ENCODE results near the gene DDIT4L.

Gene DDIT4L

GRCh38 chr4:100169491-100170485, 20.5 kb downstream of the DDIT4L start:
- H3K4me2 ChIP-seq = peak overlapping the region; percentile 29; the same call in 1 of the 2 replicates
- H3K9me3 ChIP-seq = peaks cover 43% of the 10 kb centered on the region
- H4K20me1 ChIP-seq = no peaks in the 10 kb centered on the region
- H3K27me3 ChIP-seq = no peaks in the 10 kb centered on the region
- no peak overlapping the region for H3K27ac ChIP-seq
- no peaks in the 10 kb centered on the region for H3K36me3 ChIP-seq
- no peak overlapping the region for H3K9ac ChIP-seq
- TF ChIP-seq Cebpa-rat (IDR thresholded peaks at IDR 0.05) = no peak
- no peak overlapping the region for H3K4me3 ChIP-seq
- H3K4me1 ChIP-seq = peaks cover 54% of the 10 kb centered on the region

GRCh38 chr4:100168521-100168920, 21.7 kb downstream of the DDIT4L start:
- Histone ChIP-seq H3K4me2 (no peak overlapping the region), H3K4me1 (peaks cover 66% of the 10 kb centered on the region), H3K4me3 (no peak overlapping the region), H3K27me3 (no peaks in the 10 kb centered on the region), H3K9me3 (peaks cover 43% of the 10 kb centered on the region), H3K9ac (no peak overlapping the region), H3K27ac (no peak overlapping the region), H4K20me1 (no peaks in the 10 kb centered on the region), H3K36me3 (no peaks in the 10 kb centered on the region)
- TF ChIP-seq Cebpa-rat (IDR thresholded peaks at IDR 0.05) = no peak

GRCh38 chr4:100166297-100167039, 23.8 kb downstream of the DDIT4L start:
- Histone ChIP-seq H3K4me2 (peak overlapping the region; percentile 77), H3K27ac (peak overlapping the region; percentile 82), H3K4me1 (peaks cover 83% of the 10 kb centered on the region), H3K27me3 (no peaks in the 10 kb centered on the region), H3K9me3 (peaks cover 51% of the 10 kb centered on the region), H3K36me3 (no peaks in the 10 kb centered on the region), H3K9ac (peak overlapping the region; percentile 54; the same call in 1 of the 2 replicates), H4K20me1 (no peaks in the 10 kb centered on the region), H3K4me3 (peak overlapping the region; percentile 41)
- TF ChIP-seq Cebpa-rat (IDR thresholded peaks at IDR 0.05) = no peak

GRCh38 chr4:100165809-100166208, 24.5 kb downstream of the DDIT4L start:
- no peaks in the 10 kb centered on the region for H3K27me3 ChIP-seq
- no peaks in the 10 kb centered on the region for H4K20me1 ChIP-seq
- H3K27ac ChIP-seq = peak overlapping the region; percentile 82
- H3K36me3 ChIP-seq = no peaks in the 10 kb centered on the region
- peak overlapping the region; percentile 41 for H3K4me3 ChIP-seq
- peaks cover 54% of the 10 kb centered on the region for H3K9me3 ChIP-seq
- peaks cover 77% of the 10 kb centered on the region for H3K4me1 ChIP-seq
- H3K9ac ChIP-seq = peak overlapping the region; percentile 61; the same call in 1 of the 2 replicates
- peak overlapping the region; percentile 77 for H3K4me2 ChIP-seq
- TF ChIP-seq Cebpa-rat (IDR thresholded peaks at IDR 0.05) = peak; percentile 80; the same call in 1 of the 2 replicates

- peak overlapping the region; percentile 77 for H3K4me2 ChIP-seq
- H3K27ac ChIP-seq = peak overlapping the region; percentile 82
Measured at GRCh38 chr4:100164808-100165760, 25.2 kb downstream of the DDIT4L start.

GRCh38 chr4:100162027-100162685, 28.1 kb downstream of the DDIT4L start:
- Histone ChIP-seq H3K27ac (peak overlapping the region; percentile 61), H3K9ac (no peak overlapping the region), H3K4me3 (no peak overlapping the region; the same call in 1 of the 2 replicates), H3K4me1 (peaks cover 58% of the 10 kb centered on the region), H3K36me3 (no peaks in the 10 kb centered on the region), H3K27me3 (no peaks in the 10 kb centered on the region), H3K9me3 (peaks cover 52% of the 10 kb centered on the region), H3K4me2 (peak overlapping the region; percentile 56), H4K20me1 (no peaks in the 10 kb centered on the region)
- TF ChIP-seq Cebpa-rat (IDR thresholded peaks at IDR 0.05) = no peak; the same call in 1 of the 2 replicates

More at GRCh38 chr4:100164808-100165760, 25.2 kb downstream of the DDIT4L start:
- Histone ChIP-seq H3K36me3 (no peaks in the 10 kb centered on the region), H3K27me3 (no peaks in the 10 kb centered on the region), H3K9me3 (peaks cover 55% of the 10 kb centered on the region), H3K9ac (peak overlapping the region; percentile 61; the same call in 1 of the 2 replicates), H4K20me1 (no peaks in the 10 kb centered on the region), H3K4me1 (peaks cover 70% of the 10 kb centered on the region), H3K4me3 (peak overlapping the region; percentile 41; the same call in 1 of the 2 replicates)
- no peak for TF ChIP-seq Cebpa-rat (IDR thresholded peaks at IDR 0.05)

- TF ChIP-seq Cebpa-rat (IDR thresholded peaks at IDR 0.05) = no peak
- Histone ChIP-seq H3K9ac (no peak overlapping the region), H3K36me3 (no peaks in the 10 kb centered on the region), H3K27ac (no peak overlapping the region), H3K4me2 (no peak overlapping the region), H3K27me3 (no peaks in the 10 kb centered on the region), H3K4me3 (no peak overlapping the region), H3K9me3 (peaks cover 15% of the 10 kb centered on the region), H3K4me1 (peaks cover 51% of the 10 kb centered on the region), H4K20me1 (no peaks in the 10 kb centered on the region)
Measured at GRCh38 chr4:100149190-100149589, 41.1 kb downstream of the DDIT4L start.

GRCh38 chr4:100147684-100148083, 42.6 kb downstream of the DDIT4L start:
- Histone ChIP-seq H3K4me2 (peak overlapping the region; percentile 26), H3K27me3 (no peaks in the 10 kb centered on the region), H3K4me3 (no peak overlapping the region), H3K27ac (no peak overlapping the region), H3K4me1 (peaks cover 51% of the 10 kb centered on the region), H3K36me3 (no peaks in the 10 kb centered on the region), H3K9me3 (peaks cover 7% of the 10 kb centered on the region; the same call in 1 of the 2 replicates), H3K9ac (no peak overlapping the region), H4K20me1 (no peaks in the 10 kb centered on the region)
- no peak for TF ChIP-seq Cebpa-rat (IDR thresholded peaks at IDR 0.05)
